Muscle of back (tissue), 11 donors: ENCODE data around the gene CYP2A6. TPM values are rescaled to one million over a fixed set of nuclear protein-coding genes. Genes with fewer than 3 reads are reported as not detected.
"Not testable (repeated sequence)": the region's sequence is repeated elsewhere in the genome, so short reads cannot be mapped to it uniquely, and the experiment has no call there.

Source experiments
- DNase-seq, 3 donors: peaks; one replicate each; pipeline versions ENCODE4 v3.0.0 to v3.0.0-alpha.2; 2013
- polyA plus RNA-seq, 10 donors: library from polyadenylated mRNA; unstranded; fragments of 120-200 nt; gene quantifications; one replicate each; pipeline ENCODE4 v1.2.1, GENCODE V29; 2013; ENCODE audit not compliant: insufficient read length in 10 of 10

CYP2A6 gene
- polyA plus RNA-seq, 10 donors: 0.18 to 0.29 (median 0.24) TPM; not detected in 7

- not testable (repeated sequence) for DNase-seq
These were observed 6.6 kb downstream of the CYP2A6 start for GRCh38 chr19:40843653-40844052.

DNA sequence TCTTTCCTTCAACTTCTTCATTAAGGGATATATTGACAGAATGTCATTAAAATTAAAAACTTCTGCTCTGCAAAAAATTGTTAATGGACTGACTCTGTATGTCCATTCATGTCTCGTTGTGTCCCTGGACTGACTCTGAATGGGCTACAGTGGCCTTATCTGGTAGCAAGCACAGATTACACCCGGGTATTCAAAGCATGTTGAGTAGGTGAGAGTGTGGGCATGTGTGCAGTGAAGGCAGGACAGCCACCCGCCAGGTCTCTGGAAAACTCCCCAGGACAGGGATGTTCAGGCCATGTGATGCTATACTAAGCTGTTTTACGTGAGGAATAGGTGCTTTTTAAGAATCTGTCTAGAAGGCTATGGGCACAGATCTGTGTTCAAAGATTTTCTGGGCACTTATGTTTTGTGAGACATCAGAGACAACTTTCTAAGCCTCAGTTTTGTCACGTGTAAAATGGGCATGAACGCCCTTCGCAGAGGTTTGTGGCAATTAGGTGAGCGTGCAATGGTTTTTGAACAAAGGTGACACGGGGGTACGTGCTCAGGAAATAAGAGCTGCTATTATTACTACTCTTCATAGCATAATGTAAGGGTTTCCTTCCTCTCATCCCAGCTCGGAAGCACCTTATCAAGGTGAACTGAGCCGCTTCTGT, 7.1 kb downstream of the CYP2A6 start:
- DNase-seq: not testable (repeated sequence)

DNA sequence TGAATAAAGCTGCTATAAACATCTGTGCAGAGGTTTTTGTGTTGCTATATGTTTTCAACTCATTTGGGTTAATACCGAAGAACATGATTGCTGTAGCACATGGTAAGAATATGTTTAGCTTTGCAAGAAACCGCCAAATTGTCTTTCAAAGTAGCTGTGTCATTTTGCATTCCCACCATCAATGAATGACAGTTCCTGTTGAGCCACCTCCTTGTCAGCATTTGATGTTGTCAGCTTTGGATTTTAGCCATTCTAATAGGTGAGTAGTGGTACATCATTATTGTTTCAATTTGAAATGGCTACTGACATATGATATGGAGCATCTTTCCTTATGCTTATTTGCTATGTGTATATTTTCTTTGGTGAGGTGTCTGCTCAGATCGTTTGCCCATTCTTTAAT, 8.2 kb downstream of the CYP2A6 start:
- not testable (repeated sequence) for DNase-seq

GRCh38 chr19:40838477-40838876, 11.8 kb downstream of the CYP2A6 start:
- not testable (repeated sequence) for DNase-seq

GRCh38 chr19:40836754-40837429, 13.4 kb downstream of the CYP2A6 start:
- DNase-seq: no peak

- DNase-seq: peak in 1 of 3 donors; percentile 28
These were observed 16.3 kb downstream of the CYP2A6 start for GRCh38 chr19:40833728-40834533.

- DNase-seq: not testable (repeated sequence)
These were observed 17.8 kb downstream of the CYP2A6 start for GRCh38 chr19:40832431-40832790.

GRCh38 chr19:40831502-40832430, 18.5 kb downstream of the CYP2A6 start:
- peak in 1 of 3 donors; percentile 78 for DNase-seq

DNA sequence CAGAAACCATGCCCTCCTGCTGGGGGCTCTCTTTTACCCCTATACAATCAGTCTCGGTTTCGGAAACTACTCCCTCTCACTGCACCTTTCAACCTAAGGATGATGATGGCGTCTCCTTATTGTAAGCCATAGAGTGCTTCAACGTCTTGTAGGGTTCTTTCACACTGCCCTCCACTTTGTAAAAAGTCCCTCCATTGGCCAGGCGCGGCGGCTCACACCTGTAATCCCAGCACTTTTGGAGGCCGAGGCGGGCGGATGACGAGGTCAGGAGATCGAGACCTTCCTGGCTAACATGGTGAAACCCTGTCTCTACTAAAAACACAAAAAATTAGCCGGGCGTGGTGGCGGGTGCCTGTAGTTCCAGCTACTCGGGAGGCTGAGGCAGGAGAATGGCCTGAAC, 19.5 kb downstream of the CYP2A6 start:
- not testable (repeated sequence) for DNase-seq

DNA sequence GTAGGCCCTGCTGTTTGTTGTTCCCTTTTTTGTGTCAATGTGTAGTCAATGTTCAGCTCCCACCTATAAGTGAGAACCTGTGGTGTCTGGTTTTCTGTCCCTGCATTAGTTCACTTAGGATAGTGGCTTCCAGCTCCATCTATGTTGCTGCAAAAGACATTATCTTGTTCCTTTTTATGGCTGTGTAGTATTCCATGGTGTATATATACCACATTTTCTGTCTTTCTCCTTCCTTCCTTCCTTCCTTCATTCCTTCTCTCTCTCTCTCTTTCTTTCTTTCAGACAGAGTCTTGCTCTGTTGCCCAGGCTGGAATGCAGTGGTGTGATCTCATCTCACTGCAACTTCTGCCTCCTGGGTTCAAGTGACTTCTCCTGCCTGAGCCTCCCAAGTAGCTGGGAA, 21.0 kb downstream of the CYP2A6 start:
- no peak for DNase-seq

DNA sequence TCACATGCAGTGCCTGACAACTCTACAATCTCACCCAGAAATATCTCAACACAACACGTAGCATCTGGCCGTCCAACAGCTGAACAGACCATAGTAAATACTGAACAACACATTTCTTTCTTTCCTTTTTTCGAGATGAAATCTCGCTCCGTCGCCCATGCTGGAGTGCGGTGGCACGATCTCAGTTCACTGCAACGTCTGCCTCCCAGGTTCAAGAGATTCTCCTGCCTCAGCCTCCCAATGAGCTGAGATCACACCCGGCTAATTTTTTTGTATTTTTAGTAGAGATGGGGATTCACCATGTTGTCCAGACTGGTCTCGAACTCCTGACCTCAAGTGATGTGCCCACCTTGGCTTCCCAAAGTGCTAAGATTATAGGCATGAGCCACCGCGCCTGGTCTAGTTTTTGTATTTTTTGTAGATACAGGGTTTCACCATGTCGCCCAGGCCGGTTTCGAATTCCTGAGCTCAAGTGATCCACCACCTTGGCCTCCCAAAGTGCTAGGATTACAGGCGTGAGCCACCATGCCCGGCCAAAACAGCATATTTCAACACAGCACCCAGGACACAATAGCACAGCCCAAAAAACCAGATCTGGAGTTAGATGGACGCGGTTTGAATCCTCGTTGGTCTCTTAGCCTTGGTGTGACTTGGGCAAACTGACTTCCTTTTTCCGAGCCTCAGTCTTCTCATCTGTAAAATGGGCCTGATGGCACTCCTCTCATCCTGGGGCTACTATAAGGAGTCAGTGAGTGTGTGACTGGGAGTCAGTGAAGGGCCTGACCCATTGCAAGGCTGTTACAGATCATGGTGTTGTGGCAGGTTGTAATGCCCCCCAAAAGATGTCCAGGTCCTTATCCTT, 22.6 kb downstream of the CYP2A6 start:
- no peak for DNase-seq

DNA sequence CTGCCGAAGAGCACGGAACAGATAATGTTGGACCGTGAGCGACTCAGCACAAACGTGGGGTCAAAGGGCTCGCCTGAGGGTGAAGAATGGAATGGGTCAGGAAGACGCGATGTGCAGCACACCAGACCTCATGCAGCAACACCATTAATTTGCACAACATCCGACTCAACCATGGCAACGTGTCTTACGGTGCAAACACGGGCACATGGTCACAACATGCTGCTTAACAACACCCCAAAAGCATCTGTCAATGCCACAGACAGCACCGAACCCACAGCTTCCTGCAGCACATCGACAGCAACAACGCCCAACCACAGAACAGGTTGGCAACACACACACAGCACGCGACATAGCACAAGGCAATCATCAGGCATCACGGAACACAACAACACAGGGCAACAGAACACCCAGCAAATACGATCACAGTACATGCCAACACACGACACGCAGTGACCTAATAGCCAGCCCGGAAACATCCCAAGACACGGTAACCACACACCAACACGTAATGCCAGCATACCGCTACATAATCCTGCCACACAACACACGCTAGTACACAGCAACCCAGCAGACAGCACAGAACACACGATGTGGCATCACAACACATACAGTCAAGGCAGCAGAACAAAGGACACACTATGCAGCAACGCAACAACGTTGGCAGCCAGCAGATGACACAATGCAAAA, 23.4 kb downstream of the CYP2A6 start:
- DNase-seq: not testable (repeated sequence)

GRCh38 chr19:40826312-40826698, 23.9 kb downstream of the CYP2A6 start:
- DNase-seq: not testable (repeated sequence)

- DNase-seq: not testable (repeated sequence)
These were observed 24.7 kb downstream of the CYP2A6 start for GRCh38 chr19:40825460-40826095.

- not testable (repeated sequence) for DNase-seq
These were observed 25.3 kb downstream of the CYP2A6 start for GRCh38 chr19:40824916-40825315.

DNA sequence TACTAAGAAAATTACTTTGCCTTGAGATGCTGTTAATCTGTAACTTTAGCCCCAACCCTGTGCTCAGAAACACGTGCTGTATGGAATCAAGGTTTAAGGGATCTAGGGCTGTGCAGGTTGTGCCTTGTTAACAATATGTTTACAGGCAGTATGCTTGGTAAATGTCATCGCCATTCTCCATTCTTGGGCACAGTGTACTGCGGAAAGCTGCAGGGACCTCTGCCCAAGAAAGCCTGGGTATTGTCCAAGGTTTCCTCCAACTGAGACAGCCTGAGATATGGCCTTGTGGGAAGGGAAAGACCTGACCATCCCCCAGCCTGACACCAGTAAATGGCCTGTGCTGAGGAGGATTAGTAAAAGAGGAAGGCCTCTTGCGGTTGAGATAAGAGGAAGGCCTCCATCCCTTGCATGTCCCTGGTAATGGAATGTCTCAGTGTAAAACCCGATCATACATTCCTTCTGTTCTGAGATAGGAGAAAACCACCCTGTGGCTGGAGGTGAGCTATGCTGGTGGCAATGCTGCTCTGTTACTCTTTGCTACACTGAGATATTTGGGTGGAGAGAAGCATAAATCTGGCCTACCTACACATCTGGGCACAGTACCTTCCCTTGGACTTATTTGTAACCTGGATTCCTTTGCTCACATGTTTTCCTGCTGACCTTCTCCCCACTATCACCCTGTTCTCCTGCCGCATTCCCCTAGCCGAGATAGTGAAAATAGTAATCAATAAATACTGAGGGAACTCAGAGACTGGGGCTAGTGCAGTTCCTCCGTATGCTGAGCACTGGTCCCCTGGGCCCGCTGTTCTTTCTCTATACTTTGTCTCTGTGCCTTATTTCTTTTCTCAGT, 27.3 kb downstream of the CYP2A6 start:
- not testable (repeated sequence) for DNase-seq

DNA sequence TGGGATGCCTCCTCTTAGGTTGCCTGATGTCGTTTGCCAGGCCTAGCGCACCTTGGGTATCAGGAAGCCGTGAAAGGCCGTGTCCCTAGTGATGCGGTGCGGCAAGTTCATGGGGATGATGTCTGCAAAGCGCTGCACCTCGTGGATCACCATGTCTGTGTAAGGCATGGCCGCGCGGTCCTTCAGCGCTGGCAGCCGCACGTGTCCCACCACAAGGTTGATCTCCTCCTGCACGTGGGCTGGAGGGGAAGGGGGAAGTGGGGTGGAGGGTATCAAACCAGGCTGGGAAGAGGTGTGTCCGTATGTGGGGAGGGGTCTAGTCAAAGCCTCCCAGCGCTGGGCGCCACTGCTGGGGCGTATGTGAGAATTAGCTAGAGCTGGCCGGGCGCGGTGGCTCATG, 28.1 kb downstream of the CYP2A6 start:
- DNase-seq: no peak

GRCh38 chr19:40819479-40820234, 30.6 kb downstream of the CYP2A6 start:
- peak in 1 of 3 donors; percentile 61 for DNase-seq
